Astrocyte (in vitro differentiated cells and primary cell): ENCODE measurements around the gene AUTS2. TPM values are rescaled to one million over a fixed set of nuclear protein-coding genes. Genes with fewer than 3 reads are reported as not detected.

Experiments
- DNase-seq: peaks from one replicate; pipeline ENCODE4 v3.0.0-alpha.2; 2010; ENCODE audit warnings: low read depth
- FAIRE-seq: peaks from 2 replicates; lab custom pipeline; 2011; peaks lifted over from hg19 to GRCh38; lab: Jason Lieb, UNC
- H2AFZ ChIP-seq: 2 replicates; pipeline ENCODE4 v1.6.0; 2012; ENCODE audit warnings: low read depth, low read length, inconsistent platforms
- H3K27ac ChIP-seq: 2 replicates; pipeline ENCODE4 v1.5.1; 2011; ENCODE audit warnings: low read depth, low read length, inconsistent platforms
- H3K27me3 ChIP-seq: 2 replicates; pipeline ENCODE4 v1.6.0; 2011; ENCODE audit warnings: low read length, inconsistent platforms; ENCODE audit not compliant: insufficient read depth
- H3K36me3 ChIP-seq: 2 replicates; pipeline ENCODE4 v1.5.1; 2011; ENCODE audit warnings: low read length, inconsistent platforms; ENCODE audit not compliant: insufficient read depth
- H3K4me1 ChIP-seq: 2 replicates; pipeline ENCODE4 v1.5.1; 2011; ENCODE audit warnings: low read length, inconsistent platforms; ENCODE audit not compliant: insufficient read depth
- H3K4me2 ChIP-seq: 2 replicates; pipeline ENCODE4 v1.6.0; 2012; ENCODE audit warnings: low read length, inconsistent platforms
- H3K4me3 ChIP-seq: 2 replicates; pipeline ENCODE4 v1.5.1; 2011; ENCODE audit warnings: low read depth, mild to moderate bottlenecking, low read length, inconsistent platforms; ENCODE audit not compliant: insufficient read depth
- H3K79me2 ChIP-seq: 2 replicates; pipeline ENCODE4 v1.6.0; 2012; ENCODE audit warnings: mild to moderate bottlenecking, low read length, inconsistent platforms; ENCODE audit not compliant: insufficient read depth
- H3K9ac ChIP-seq: 2 replicates; pipeline ENCODE4 v1.6.0; 2012; ENCODE audit warnings: mild to moderate bottlenecking, low read length, inconsistent platforms
- H3K9me3 ChIP-seq: 2 replicates; pipeline ENCODE4 v1.5.1; 2012; ENCODE audit warnings: low read depth, mild to moderate bottlenecking, low read length, inconsistent platforms; ENCODE audit not compliant: insufficient read depth
- H4K20me1 ChIP-seq: 2 replicates; pipeline ENCODE4 v1.6.0; 2012; ENCODE audit warnings: low read length, inconsistent platforms; ENCODE audit not compliant: insufficient read depth
- H3K27ac Mint-ChIP-seq: one replicate; pipeline ENCODE4 v1.8.0; 2021; ENCODE audit warnings: mild to moderate bottlenecking, mixed read lengths; ENCODE audit not compliant: unreplicated experiment
- H3K27me3 Mint-ChIP-seq: one replicate; pipeline ENCODE4 v1.8.0; 2021; ENCODE audit warnings: low read depth, mixed read lengths; ENCODE audit not compliant: unreplicated experiment
- H3K36me3 Mint-ChIP-seq: one replicate; pipeline ENCODE4 v1.8.0; 2021; ENCODE audit warnings: low read depth, mixed read lengths; ENCODE audit not compliant: unreplicated experiment
- H3K4me1 Mint-ChIP-seq: one replicate; pipeline ENCODE4 v1.8.0; 2021; ENCODE audit warnings: low read depth, mixed read lengths; ENCODE audit not compliant: unreplicated experiment
- H3K4me3 Mint-ChIP-seq: one replicate; pipeline ENCODE4 v1.8.0; 2021; ENCODE audit warnings: mild to moderate bottlenecking, moderate library complexity, mixed read lengths; ENCODE audit not compliant: unreplicated experiment
- H3K9me3 Mint-ChIP-seq: one replicate; pipeline ENCODE4 v1.8.0; 2021; ENCODE audit warnings: mild to moderate bottlenecking, mixed read lengths; ENCODE audit not compliant: unreplicated experiment
- CTCF ChIP-seq: IDR thresholded peaks from 2 replicates; pipeline ENCODE4 v1.5.1; 2011; ENCODE audit warnings: low read depth, mild to moderate bottlenecking, inconsistent platforms, low read length, moderate library complexity; ENCODE audit not compliant: insufficient read depth
- EZH2 ChIP-seq: IDR thresholded peaks from 2 replicates; pipeline ENCODE4 v1.6.1; 2012; ENCODE audit warnings: mild to moderate bottlenecking, low read length, inconsistent platforms; ENCODE audit not compliant: insufficient read depth
- total RNA-seq: library from RNA; stranded (reverse); gene quantifications from 2 replicates; pipeline ENCODE4 v1.2.1, GENCODE V29; 2021

Gene AUTS2
- total RNA-seq, 1 donor from 2014 or later, result 73.2 TPM

GRCh38 chr7:69957661-69958060, 359.4 kb downstream of the AUTS2 start:
- H3K36me3 ChIP-seq, result no peaks in the 10 kb centered on the region
- no peak overlapping the region for H3K4me2 ChIP-seq
- FAIRE-seq (no peak), DNase-seq (no peak)
- peaks cover 4% of the 10 kb centered on the region for H3K4me1 Mint-ChIP-seq
- H2AFZ ChIP-seq, result no peak overlapping the region
- TF ChIP-seq CTCF, result no peak
- no peak for TF ChIP-seq EZH2
- H3K27me3 ChIP-seq, result no peaks in the 10 kb centered on the region
- H4K20me1 ChIP-seq, result peaks cover 25% of the 10 kb centered on the region
- no peaks in the 10 kb centered on the region for H3K79me2 ChIP-seq
- no peak overlapping the region for H3K27ac Mint-ChIP-seq
- no peaks in the 10 kb centered on the region for H3K36me3 Mint-ChIP-seq
- no peaks in the 10 kb centered on the region for H3K27me3 Mint-ChIP-seq
- H3K4me3 Mint-ChIP-seq, result no peak overlapping the region
- H3K9me3 Mint-ChIP-seq, result no peaks in the 10 kb centered on the region
- no peak overlapping the region for H3K9ac ChIP-seq
- H3K4me3 ChIP-seq, result no peak overlapping the region
- H3K9me3 ChIP-seq, result no peaks in the 10 kb centered on the region
- no peak overlapping the region for H3K27ac ChIP-seq
- H3K4me1 ChIP-seq, result no peaks in the 10 kb centered on the region

DNA sequence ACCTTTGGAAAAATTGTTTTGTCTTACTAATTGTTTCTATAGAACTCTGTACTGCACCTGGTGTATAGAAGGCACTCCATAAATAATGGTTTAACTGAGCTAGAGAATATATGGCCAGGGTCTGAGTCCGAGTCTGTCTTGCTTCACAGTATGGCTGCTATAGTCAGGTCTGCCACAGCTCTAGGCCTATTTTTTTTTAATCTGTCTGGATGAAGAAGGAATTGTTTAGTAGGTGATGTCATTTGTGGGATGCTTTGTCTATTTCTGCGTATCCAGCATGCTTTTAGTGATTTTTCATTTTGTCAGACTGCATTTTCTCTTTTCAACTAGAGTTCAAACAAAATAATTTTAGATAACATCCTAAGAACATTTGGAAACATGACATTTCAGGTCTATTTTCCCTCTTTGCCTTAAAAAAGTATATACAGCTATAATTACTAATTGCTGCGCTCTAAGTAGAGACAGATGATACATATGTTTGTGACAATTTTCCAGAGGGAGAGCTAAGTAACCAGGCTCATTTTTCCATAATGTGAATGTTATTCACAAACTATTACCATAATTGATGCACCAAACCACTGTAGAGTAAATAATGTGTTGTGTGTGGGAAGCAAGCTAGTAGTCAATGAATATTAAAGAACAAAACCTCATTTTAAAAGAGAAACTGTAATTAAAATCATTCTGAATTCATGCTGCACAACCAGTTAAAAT, 361.7 kb downstream of the AUTS2 start:
- no peaks in the 10 kb centered on the region for H3K36me3 ChIP-seq
- no peak overlapping the region for H3K4me3 ChIP-seq
- Mint-ChIP-seq H3K4me3 (no peak overlapping the region), H3K9me3 (no peaks in the 10 kb centered on the region), H3K27ac (no peak overlapping the region), H3K36me3 (no peaks in the 10 kb centered on the region), H3K27me3 (no peaks in the 10 kb centered on the region), H3K4me1 (peaks cover 12% of the 10 kb centered on the region)
- no peaks in the 10 kb centered on the region for H3K9me3 ChIP-seq
- no peak for FAIRE-seq
- peaks cover 33% of the 10 kb centered on the region for H4K20me1 ChIP-seq
- no peak overlapping the region for H3K4me2 ChIP-seq
- peak; percentile 36 for DNase-seq
- no peak overlapping the region for H2AFZ ChIP-seq
- no peaks in the 10 kb centered on the region for H3K4me1 ChIP-seq
- no peak for TF ChIP-seq CTCF
- TF ChIP-seq EZH2, result no peak
- H3K79me2 ChIP-seq, result no peaks in the 10 kb centered on the region
- no peaks in the 10 kb centered on the region for H3K27me3 ChIP-seq
- H3K27ac ChIP-seq, result no peak overlapping the region
- no peak overlapping the region for H3K9ac ChIP-seq

GRCh38 chr7:69961436-69961835, 363.2 kb downstream of the AUTS2 start:
- Histone ChIP-seq H3K27ac (no peak overlapping the region), H3K4me1 (no peaks in the 10 kb centered on the region), H4K20me1 (peaks cover 43% of the 10 kb centered on the region), H3K9ac (no peak overlapping the region), H3K4me3 (no peak overlapping the region), H3K79me2 (no peaks in the 10 kb centered on the region), H3K27me3 (no peaks in the 10 kb centered on the region), H2AFZ (no peak overlapping the region), H3K4me2 (no peak overlapping the region), H3K9me3 (no peaks in the 10 kb centered on the region), H3K36me3 (no peaks in the 10 kb centered on the region)
- no peak overlapping the region for H3K27ac Mint-ChIP-seq
- DNase-seq (no peak), FAIRE-seq (no peak)
- H3K9me3 Mint-ChIP-seq, result no peaks in the 10 kb centered on the region
- H3K27me3 Mint-ChIP-seq, result no peaks in the 10 kb centered on the region
- peaks cover 2% of the 10 kb centered on the region for H3K36me3 Mint-ChIP-seq
- H3K4me1 Mint-ChIP-seq, result peaks cover 12% of the 10 kb centered on the region
- TF ChIP-seq EZH2 (no peak), CTCF (no peak)
- no peak overlapping the region for H3K4me3 Mint-ChIP-seq
